ENCODE measurements around the gene SLC39A10.

DNA sequence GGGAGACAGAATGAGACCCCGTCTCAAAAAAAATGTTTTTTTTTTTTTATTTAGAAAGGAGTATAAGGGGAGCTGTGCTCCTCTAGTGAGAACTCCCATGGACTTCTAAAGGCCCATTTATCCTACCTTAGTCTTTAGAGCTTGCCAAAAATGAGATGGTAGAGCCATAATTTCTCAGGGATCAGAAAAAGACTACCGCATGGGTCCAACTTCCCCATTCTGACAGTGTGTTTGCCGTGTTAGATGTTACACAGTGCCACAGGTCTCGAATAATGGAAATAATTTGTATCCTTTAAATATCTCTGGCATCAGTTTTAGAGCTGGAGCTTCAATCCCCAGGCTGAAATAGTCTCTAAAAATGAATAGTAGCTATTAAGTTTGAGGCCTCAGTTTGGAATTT is 6.0 kb upstream of the SLC39A10 start:
- TF ChIP-seq CTCF (IDR thresholded peaks at IDR 0.05; ENCODE audit: low read length) (no peak), EZH2 (optimal IDR thresholded peaks at IDR 0.05; ENCODE audit: low read depth, low read length) (no peak)

All from MM.1S (cell line).